ENCODE results near the gene TMEM215.
"Not testable (repeated sequence)": the region's sequence is repeated elsewhere in the genome, so short reads cannot be mapped to it uniquely, and the experiment has no call there.

The TMEM215 gene, protein sequence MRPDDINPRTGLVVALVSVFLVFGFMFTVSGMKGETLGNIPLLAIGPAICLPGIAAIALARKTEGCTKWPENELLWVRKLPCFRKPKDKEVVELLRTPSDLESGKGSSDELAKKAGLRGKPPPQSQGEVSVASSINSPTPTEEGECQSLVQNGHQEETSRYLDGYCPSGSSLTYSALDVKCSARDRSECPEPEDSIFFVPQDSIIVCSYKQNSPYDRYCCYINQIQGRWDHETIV

GRCh38 chr9:32783168-32783891 lies at the start of gene TMEM215:
Gene TMEM215 (plus strand): TSS chr9:32783540. CDS start chr9:32784184, 644 bp downstream.
- DNase-seq (ENCODE audit: low spot score): no peak

DNA sequence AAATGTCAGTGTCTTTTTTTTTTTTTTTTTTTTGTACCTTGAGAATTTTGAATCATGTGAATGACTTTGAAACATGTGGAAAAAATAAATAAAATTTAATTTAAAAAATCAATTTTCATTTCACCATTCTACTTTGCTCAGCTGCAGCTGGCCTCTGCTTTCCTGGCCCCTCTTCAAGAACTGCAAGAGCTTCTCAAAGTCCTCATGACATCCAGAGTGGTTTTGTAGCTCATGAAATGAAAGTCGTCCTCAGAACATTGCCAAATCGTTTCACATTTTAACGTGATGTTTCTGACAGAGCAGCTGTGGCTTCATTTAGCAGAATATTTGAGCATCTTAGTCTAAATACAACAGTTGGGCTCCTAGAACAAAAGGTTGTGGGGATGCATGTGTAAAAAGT lies 47.9 kb upstream of the TMEM215 start:
- no peak for DNase-seq (ENCODE audit: low spot score)

DNA sequence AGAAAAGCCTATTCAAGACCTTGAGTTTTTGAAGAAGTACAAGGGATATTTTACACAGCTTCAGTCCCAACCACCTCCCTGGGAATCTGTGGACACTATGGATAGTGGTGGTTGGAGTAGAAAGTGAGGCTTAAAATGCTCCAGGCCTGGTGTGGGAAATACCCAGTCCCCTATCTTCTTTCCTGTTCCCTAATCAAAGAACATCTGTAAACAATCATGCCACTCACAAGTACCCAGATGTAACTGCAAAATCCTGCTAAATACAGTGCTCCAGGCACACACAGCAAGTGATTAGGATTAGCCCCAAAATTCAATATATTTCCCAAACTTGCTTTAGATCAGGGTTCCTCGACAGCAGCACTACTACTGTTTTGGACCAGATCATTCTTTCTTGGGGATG lies 46.0 kb upstream of the TMEM215 start:
- no peak for DNase-seq (ENCODE audit: low spot score)

DNA sequence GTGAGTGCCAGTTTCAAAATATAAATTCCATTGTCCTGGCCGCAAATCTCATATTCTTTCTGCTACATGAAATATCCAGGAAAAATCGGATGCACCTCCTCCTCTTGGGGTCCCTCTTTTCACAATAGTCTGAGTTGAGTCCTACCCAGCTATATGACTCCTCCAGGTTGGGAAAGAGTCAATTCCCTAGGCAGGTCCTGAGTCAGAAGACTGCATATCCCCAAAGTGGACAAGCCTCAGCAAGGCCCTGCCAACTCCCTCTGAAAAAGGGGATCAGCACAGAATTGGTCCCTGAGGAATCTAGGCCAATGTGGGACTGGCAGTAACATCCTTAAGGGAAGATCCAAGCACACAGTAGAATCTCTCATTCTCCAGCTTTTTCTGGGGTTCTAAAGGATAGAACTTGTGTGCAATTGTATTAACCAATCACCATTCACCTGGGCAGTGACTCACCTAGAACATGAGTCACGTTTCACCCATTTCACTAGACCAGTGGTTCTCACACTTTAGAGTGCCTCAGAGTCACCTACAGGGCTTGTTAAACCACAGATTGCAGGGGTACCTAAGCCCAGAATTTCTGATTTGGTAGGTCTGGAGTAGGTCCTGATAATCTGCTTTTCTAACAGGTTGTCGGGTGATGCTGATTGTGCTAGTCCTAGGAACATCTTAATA lies 44.7 kb upstream of the TMEM215 start:
- peak; percentile 9 for DNase-seq (ENCODE audit: low spot score)

DNA sequence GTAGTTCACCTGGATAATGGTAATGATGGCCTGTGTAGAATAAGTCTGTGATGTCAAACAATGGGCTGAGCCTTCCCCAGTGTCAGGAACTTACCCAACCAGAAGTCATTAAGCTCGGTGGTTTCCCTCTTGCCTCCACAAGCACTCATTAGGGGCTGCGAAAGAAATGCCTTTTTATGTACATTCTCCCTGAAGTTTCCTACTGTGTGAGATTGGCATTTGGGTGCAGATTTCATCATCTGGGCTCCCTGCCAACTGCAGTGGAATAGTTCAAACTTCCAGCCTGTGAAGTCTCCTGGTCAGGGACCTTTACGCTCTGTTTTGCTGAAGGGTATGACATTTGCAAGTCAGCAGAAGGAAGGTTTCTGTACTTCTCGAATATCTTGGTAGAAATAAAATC lies 41.6 kb upstream of the TMEM215 start:
- no peak for DNase-seq (ENCODE audit: low spot score)

DNA sequence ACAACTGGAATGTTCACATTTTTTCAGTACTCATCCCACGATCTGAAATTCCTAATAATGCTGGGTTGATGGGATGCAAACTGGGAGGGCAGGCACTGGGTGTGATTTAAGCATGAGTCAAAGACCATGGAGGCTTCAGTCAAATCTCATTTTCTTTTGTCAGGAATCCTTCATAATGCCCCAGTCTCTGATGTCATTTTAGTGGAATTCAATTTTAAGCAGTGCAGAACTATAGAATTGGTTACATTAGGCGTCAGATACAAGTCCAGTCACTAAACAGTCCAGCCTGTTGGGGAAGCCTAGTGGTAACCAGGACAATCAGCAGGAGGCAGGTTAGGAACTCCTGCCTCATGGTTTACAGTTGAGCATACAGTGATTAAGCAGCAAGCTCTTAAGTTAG lies 41.0 kb upstream of the TMEM215 start:
- DNase-seq (ENCODE audit: low spot score): no peak

GRCh38 chr9:32748013-32748412 lies 35.3 kb upstream of the TMEM215 start:
- DNase-seq (ENCODE audit: low spot score): no peak

- no peak for DNase-seq (ENCODE audit: low spot score)
Measured at GRCh38 chr9:32755730-32756129, 27.6 kb upstream of the TMEM215 start.

- no peak for DNase-seq (ENCODE audit: low spot score)
Measured at GRCh38 chr9:32764139-32764538, 19.2 kb upstream of the TMEM215 start.

- no peak for DNase-seq (ENCODE audit: low spot score)
Measured at GRCh38 chr9:32775283-32775682, 8.1 kb upstream of the TMEM215 start.

DNA sequence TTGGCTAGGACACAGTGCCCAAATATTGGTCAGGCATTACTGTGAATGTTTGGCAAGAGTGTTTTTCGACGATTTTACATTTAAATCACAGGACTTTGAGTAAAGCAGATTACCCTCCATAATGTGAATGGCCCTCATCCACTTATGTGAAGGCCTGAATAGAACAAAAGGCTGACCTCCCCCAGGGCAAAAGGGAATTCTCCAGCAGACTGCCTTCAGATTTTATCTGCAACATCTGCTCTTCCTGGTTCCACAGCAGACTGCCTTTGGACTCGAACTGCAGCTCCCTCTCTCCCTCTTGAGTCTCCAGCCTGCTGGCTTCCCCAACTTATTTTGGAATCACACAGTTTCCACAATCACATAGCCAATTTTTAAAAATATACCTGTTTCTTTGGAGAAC lies 7.1 kb upstream of the TMEM215 start:
- no peak for DNase-seq (ENCODE audit: low spot score)

GRCh38 chr9:32782476-32783167 lies 718 bp upstream of the TMEM215 start:
- DNase-seq (ENCODE audit: low spot score): no peak

DNA sequence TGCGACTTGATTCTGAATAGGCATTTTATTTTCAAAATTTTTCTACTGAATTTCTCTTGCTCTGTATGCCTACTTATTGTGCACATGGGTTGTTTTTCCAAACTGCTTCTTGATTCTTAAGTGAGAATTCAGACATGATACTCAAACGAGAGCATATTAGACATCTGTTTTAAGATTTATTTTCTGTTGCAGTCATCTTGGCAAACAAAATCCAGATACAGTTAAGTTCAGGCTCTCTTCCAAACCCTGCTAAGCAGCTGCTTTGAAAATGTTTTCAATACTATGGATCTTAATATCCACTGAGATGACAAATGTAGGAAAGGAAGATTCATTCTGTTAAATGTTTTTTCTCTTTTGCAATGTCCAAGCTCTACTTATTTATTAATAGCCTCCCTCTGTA lies 4.5 kb downstream of the TMEM215 start:
- no peak for DNase-seq (ENCODE audit: low spot score)

DNA sequence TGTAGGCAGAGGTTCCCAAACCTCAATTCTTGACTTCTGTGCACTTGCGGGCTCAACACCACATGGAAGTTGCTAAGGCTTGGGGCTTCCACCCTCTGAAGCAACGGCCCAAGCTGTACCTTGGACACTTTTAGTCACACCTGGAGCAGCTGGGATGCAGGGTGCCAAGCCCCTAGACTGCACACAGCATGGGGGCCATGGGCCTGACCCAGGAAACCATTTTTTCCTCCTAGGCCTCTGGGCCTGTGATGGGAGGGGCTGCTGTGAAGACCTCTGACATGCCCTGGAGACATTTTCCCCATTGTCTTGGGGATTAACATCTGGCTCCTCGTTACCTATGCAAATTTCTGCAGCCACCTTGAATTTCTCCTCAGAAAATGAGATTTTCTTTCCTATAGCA lies 12.7 kb downstream of the TMEM215 start:
- DNase-seq (ENCODE audit: low spot score): not testable (repeated sequence)

- DNase-seq (ENCODE audit: low spot score): no peak
Measured at GRCh38 chr9:32801530-32801929, 18.2 kb downstream of the TMEM215 start.

GRCh38 chr9:32807217-32807616 lies 23.9 kb downstream of the TMEM215 start:
- DNase-seq (ENCODE audit: low spot score): no peak

DNA sequence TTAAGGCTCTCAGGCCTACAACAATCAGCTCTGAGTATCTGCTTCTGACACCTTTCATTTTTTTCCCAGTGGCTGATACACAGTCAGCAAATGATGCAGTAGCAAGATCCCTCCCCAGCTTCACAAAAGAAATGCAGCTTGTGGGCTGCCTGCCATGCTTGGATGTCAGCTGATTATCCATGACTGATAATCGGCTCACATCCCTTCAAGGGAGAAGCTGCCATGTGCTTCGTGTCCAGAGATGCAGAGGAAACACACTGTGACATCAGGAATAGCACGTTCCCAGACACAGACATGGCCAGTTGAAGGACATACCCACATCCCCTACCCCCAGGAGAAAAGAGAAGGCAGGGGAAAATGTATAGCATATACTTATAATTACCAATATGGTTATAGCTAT lies 27.9 kb downstream of the TMEM215 start:
- no peak for DNase-seq (ENCODE audit: low spot score)

DNA sequence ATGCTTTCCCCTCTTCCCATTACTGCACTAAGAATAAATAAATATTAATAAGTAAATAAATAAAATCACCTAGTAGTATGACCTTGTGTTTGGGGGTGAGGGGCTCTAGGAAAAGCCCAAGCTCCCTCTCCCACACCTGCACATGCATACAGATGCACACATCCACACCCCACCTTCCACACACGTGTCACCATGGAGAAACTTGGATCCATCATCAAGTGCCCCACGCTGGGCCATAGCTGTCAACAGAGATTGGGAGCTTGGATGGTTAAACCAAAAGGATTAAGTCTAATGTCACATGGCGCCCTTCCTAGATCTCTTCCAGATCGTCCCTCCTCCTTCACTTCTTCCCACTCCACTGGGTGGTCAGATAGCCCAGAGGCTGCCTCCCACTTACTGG lies 37.0 kb downstream of the TMEM215 start:
- DNase-seq (ENCODE audit: low spot score): no peak

- DNase-seq (ENCODE audit: low spot score): no peak
Measured at GRCh38 chr9:32823101-32823500, 39.8 kb downstream of the TMEM215 start.

DNA sequence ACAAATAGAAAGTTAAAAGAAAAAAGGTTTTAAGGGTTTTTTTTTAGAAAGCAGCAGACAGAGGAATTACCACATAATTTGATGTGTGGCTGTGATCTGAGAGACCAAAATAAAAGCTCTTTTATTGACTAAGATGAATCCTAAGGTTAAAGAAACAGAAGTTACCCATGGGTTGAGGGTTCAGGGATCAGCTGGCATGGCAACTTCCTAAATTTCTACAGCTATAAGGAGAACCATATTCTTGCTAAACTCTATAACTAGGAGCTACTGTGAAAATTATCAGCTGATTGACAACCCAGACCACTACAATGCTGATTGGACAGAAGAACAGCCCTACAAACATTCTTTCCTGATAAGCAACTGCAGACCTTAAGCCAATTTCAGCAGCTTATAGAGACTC lies 40.2 kb downstream of the TMEM215 start:
- no peak for DNase-seq (ENCODE audit: low spot score)

- no peak for DNase-seq (ENCODE audit: low spot score)
Measured at GRCh38 chr9:32825203-32825602, 41.9 kb downstream of the TMEM215 start.

GRCh38 chr9:32828861-32829260 lies 45.5 kb downstream of the TMEM215 start:
- DNase-seq (ENCODE audit: low spot score): no peak

DNA sequence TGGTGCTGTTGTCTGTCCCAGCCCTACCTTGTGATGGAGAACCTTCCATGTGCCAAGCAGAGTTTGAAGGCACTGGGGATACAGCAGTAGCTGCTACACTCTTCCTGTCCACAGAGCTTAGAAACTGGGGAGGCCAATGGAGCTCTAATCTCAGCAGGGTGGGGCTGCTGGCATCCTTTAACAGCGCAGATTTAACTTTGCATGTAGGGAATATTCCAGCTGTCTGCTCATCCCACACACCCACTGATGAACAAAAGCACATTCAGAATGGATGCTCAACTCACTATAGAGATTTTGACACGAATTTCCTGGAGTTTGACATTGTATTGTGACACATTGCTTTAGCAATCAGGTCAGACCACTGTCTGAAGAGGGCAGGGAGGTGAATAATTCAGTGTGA lies 49.0 kb downstream of the TMEM215 start:
- no peak for DNase-seq (ENCODE audit: low spot score)
